Inflammatory macrophage treated with lipopolysaccharide for 4 hours (primary cell): ENCODE data around the gene NEK4.
"Not testable (repeated sequence)": the region's sequence is repeated elsewhere in the genome, so short reads cannot be mapped to it uniquely, and the experiment has no call there.

Experiments
- DNase-seq: peaks from one replicate; pipeline ENCODE4 v3.0.0-alpha.2; 2020

The NEK4 gene

DNA sequence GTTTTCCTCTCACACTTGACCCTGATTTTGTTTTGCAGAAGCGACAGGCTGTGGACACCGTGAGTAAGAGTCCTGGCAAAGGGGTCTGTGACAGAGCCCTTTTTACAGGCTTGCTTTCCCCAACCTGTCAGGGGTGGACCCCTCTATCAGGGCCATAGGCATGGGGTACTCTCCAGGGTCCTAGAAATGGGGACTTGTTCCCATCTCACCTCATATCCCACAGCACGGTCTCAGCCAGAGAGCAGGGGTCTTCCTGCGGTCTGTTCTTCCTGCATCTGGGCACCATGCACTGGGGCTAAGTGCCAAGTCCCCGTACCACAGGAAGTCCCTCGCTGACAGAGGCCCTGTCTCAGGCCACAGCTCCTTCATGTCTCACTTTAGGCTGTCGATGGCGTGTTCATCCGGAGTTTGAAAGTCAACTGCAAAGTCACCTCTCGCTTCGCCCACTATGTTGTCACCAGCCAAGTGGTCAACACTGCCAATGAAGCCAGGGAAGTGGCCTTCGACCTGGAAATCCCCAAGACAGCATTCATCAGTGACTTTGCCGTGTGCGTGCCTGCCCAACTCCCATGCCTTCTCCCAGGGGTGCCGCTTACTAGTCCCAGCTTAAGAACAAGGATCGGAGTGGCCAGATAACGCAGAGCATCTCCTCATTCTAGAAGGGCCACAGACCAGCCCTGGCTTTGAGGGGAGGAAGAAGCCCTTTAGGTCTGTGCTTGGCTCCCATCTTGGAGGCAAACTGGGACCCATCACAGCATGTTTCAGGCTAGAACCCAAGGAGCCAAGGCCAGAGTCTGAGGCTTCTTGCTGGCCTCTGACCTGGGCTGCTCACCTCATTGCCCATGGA, 7.4 kb upstream of the NEK4 start:
- peak; percentile 29 for DNase-seq

DNA sequence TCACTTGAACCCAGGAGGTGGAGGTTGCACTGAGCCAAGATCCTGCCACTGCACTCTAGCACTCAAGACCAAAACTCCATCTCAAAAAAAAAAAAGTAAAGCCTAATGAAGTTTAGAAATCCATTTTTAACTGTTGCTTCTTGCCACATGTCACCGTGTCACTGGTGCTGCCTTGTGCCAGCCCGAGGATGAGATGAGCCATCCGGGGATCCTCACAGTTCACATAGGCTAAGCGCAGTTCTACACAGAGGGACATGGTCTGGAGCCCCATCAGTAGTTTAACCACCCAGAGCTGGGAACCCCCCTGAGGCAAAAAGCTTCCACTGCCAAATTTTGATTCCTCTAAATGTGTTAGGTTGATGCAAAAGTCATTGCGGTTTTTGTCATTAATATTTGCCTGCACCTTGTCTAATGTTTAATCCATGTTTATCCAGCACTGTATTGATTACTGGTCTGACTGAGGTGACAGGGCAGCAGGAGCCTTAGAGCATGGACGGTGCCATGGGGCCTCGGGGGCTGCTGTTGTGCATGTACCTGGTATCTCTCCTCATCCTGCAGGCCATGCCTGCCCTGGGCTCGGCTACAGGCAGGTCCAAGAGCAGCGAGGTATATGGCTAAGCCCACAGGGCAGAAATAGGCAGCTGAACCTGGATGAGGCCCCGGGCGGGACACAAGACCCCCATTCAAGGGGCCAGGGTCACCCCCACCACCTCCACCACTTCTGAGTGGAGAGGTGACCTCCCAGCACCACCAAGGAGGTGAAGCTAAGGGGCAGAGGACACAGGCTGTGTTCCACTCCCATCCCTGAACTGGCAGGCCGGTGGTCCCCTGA, 6.6 kb upstream of the NEK4 start, which contains the start of gene ITIH1:
Gene ITIH1 (plus strand): TSS at position 473 of the 832 bp plus-strand sequence. CDS start 17 bp downstream, at position 490.
- DNase-seq = no peak

DNA sequence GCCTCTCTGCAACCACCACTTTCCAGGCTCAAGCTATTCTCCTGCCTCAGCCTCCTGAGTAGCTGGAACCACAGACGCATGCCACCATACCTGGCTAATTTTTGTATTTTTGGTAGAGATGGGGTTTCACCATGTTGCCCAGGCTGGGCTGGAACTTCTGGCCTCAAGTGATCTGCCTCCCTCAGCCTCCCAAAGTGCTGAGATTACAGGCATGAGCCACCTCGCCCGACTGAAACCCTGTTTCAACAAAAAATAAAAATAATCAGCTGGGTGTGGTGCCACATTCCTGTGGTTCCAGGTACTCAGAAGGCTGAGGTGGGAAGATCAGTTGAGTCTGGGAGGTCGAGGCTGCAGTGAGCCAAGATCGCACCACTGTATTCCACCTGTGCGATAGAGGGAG, 5.7 kb upstream of the NEK4 start:
- DNase-seq = not testable (repeated sequence)

DNA sequence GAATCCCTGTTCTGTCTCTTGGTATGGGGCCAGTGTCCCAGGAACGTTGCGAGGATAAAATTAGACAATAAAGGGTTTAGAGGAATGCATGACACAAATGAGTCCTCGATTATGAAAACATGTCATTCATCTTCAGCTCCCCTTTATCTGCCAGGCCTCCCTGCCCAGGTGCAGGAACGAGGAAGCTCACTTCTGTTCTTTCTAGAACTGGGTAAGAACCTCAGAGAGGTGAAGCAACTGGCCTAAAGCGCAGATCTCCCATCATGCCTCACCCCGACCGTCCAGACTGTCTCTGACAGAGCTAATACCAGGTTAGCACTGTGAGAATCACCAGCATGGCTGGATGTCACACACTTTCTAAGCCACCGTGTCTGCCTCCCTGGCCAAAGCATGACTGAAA, 5.1 kb upstream of the NEK4 start:
- DNase-seq = no peak

DNA sequence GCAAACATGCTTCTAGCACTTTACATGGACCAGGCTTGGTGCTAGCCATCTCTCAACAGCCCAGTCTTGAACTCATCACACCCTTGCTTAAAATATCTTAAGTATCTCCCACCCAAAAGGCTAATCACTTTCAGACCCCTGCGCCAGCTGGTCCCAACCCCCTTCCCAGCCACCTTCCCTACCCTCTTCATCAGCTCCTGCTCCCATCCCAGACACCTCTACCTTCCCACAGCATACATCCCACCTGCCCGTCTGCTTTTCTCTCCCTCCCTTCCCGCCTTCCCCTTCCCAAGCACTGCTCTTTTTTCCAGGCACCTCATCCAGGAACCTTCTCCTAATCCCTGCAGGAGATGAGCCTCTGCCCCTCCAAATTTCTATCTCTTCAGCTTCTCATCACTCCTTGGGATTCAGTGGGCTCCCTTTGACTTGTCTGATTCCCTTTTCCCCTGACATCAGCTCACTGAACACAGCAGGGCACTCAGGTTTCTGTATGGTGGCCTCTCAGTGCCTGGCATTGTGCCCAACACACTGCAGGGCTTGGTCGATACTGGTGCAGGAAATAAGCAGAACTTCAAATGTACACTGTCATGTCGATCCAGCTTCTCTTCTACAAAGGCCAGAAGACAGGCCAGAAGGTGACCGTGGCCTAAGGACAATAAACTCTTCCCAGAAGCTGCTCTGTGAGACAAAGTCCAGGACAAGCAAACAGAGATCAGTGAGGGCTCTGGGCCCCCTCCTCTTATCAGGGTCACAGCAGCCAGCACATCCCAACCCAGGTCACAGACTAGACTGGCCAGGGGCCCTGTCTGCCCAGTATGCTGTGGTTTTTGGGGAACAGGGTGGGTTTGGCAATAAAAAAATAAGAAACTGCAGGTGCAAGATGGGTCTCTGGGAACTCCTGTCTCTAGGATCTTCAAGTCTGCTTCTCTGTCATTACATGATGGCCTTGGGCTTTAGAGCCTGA, 4.4 kb upstream of the NEK4 start:
- DNase-seq = peak; percentile 13

DNA sequence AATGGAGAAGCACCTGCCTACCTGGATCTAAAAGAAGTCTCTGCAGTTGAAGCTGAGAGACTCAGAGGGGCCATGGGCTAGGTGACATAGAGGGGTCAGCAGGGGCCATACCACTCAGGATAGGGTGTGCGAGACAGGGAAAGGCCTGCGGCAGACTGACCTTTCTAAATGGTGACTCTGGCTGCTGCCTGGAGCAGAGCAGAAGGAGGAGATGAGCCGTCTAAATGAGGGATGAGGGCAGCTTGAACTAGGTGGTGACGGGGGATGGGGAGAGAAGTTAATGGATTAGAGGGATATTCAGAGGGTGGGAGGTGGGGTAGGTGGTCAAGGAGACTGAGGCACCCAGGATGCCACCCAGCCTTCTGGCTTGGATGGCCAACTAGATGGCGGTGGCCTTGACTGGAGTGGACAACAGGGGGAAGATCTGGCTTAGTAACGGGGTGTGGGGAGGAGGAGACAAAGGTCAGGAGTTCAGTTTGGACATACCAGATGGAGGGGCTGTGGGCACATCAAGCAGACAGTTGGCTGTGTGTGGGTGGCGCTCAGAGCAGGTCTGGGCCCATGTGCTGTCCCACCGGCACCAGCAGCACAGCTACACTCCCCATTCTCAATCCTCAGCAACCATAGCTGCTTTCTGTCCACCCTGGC, 3.5 kb upstream of the NEK4 start:
- DNase-seq = no peak

DNA sequence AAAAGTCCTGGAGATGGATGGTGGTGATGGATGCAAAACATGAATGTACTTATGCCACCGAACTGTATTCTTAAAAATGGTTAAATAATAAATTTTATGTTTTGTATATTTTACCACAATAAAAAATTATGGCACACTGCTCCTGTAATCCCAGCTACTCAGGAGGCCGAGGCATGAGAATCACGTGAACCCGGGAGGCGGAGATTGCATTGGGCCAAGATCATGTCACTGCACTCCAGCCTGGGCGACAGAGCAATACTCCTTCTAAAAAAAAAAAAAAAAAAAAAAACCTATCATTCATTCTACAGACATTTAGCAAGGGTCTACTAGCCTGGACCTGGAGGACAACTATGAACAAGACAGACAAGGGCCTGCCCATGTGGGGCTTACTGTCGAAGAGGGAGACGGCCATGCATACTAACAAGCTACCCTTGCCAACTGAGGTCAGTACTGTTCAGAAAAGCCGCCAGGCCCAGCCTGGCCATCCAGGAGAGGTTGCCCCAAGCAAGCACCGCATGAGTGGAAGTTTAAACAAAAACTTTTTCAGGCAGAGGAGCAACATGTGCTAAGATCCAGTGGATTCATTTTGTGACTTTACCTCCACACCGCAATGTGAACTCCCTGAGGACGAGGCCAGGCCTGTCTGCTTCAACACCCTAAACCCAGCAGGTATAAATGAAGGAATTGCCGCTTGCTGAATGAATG, 2.8 kb upstream of the NEK4 start:
- DNase-seq = no peak

DNA sequence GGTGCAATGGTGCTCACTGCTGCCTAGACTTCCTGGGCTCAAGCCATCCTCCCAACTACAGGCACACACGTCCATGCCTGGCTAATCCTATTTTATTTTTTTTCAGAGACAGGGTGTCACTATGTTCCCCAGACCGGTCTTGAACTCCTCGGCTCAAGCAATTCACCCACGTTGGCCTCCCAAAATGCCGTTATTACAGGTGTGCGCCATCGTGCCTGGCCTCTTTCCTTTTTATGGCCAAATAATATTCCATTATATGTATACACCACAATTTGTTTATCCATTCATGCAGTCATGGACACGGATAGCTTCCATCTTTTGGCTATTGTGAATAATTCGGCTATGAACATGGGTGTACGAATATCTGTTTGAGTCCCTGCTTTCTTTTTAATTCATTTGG, 962 bp upstream of the NEK4 start:
- DNase-seq = no peak

DNA sequence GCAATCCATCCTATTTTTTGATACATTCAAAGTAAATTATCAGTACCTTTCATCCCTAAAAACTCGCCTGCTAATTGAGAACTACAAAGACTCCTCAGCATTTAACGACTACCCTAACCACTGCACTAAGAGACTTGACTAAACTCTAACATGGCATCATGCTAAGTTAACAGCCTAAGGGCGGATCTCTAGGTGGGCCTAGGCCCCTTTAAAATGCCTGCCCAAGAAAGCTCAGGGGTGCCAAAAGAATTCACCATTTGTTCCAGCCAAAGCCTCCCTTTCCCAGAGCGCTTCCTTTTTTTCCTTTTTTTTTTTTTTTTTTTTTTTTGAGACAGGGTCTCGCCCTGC, 568 bp upstream of the NEK4 start:
- no peak for DNase-seq

DNA sequence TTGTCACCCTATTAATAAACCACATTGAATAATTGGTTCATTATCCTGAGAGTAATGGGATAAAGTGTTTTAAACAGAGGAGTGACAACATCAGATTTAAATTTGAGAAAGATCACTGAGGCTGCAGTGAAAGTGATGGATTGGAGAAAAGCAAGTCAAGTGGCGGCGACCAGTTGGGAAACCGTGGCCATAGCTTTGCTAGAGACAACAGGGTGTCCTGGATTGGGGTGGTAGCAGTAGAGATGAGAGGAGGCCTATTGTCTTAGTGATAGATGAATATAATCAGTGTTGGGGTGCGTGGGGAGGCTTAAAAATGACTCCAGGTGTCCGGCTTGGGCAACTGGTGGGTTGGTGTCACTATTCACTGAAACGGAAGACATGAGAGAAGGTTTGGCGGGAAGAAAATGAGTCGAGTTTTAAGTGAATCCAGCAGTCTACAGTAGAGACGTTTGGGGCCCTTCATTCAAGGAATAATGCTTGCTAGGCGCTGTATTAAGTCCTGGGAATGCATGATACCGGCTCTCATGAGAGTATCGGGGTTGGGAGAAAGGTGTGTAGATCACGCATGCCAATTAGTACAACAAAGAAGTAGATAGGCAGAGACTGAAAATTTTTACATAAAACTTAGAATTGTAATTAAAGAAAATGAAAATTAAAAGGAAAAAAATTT, 819 bp downstream of the NEK4 start:
- DNase-seq = no peak

DNA sequence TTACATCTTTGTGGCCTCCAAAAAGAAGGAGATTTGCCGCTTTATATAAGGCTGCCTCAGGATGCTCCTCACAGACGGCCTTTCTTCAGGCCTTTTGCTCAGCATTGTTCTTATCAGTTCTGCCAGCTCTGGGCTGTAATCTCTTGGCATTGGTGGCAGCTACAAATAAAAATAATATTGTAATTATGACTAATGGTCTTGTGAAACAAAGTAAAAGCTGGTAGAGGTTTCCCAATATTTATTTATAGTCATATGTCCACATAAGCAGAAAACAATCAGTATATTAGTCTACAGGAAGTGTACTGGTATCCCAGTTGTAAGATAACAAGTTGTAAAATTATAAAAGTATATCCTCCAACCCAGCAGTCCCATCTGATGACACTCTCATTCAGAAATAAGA, 7.3 kb downstream of the NEK4 start:
- peak; percentile 74 for DNase-seq

DNA sequence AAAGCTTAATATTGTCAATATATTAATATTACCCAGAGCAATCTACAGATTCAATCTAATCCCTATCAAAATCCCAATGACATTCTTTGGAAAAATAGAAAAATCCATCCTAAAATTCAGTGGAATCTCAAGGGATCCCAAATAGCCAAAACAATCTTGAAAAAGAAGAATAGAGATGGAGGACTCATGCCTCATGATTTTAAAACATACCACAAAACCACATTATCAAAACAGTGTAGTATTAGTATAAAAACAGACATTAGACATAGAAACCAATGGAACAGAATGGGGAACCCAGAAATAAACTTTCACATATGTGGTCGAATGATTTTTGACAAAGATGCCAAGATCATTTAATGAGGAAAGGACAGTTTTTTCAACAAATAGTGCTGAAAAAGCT, 14.6 kb downstream of the NEK4 start:
- no peak for DNase-seq

DNA sequence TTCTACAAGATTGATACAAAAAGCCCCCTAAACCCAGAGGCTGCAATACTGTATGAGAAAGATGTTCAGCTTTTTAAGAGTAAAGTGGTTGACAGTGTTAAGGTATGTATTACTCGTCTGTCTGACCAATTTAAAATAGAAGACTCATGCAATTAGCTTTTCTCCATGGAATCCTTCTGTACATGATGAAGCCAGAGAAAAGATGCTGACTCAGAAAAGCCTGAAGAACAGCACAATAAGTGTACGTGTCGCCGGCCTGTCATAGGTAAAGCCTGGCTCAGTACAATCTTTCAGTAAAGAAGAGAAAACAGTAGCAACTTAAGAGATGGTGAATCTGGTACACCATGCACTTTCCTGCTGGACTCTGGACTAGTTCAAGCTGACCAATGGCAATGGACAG, 16.4 kb downstream of the NEK4 start:
- DNase-seq = no peak

DNA sequence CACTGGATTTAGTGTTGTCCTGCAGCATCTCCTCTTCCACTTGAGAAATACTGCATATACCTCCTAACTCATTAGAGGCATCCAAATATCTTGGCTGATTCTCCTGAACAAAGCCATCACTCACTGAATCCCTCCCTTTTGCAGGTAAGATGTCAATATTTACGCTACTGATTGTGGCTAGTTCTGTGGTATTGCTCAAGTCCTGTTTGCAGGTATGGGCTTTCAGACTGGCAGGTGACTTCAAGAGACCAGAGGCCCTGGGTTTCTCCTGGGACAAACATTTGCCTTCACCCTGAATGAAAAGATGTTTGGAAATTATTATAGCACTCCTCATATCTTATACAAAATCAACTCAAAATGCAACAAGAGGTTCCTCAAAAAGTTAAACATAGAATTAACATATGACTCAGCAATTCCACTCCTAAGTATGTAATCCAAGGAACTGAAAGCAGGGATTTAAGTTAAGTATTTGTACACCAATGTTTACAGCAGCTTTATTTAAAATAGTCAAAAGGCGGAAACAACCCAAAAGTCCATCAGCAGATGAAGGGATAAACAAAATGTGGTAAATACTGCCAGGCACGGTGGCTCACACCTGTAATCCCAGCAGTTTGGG, 18.6 kb downstream of the NEK4 start:
- DNase-seq = peak; percentile 88

DNA sequence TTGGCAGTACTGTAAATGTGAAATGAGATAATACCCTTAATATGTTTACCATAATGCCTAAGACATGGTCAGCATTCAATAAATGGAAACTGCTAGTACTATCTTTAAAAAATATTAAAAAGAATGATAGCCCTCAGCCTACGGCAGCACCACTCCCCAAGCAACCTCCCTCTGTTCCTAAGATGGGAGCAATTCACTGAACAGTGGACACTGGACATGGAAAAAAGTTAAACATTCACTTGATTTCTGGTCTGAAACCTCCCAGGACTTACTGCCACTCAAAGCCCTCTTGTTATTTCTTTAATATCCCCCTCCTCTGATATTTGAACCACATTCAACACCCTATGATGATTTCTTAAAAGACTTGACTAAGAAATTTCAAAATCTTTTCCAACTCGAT, 27.0 kb downstream of the NEK4 start:
- no peak for DNase-seq

DNA sequence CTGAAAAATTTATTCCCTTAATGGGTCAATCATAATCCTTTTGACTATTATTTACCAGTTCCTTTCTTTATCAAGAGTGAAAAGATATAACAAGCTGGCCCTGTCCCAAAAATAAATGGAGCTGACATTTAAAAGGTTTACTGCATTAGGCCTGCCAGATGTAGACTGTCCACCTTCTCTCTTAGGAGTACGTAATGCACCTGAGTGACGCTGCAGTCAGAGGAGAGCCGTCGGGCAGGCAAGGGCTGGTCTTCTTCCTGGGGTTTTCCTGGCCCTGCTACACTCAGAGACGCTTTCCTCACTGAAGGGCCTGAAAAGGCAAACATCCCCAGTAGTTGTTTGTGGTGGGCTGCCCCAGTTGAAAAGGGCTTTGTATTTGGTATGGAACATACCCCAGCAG, 27.6 kb downstream of the NEK4 start:
- DNase-seq = no peak

DNA sequence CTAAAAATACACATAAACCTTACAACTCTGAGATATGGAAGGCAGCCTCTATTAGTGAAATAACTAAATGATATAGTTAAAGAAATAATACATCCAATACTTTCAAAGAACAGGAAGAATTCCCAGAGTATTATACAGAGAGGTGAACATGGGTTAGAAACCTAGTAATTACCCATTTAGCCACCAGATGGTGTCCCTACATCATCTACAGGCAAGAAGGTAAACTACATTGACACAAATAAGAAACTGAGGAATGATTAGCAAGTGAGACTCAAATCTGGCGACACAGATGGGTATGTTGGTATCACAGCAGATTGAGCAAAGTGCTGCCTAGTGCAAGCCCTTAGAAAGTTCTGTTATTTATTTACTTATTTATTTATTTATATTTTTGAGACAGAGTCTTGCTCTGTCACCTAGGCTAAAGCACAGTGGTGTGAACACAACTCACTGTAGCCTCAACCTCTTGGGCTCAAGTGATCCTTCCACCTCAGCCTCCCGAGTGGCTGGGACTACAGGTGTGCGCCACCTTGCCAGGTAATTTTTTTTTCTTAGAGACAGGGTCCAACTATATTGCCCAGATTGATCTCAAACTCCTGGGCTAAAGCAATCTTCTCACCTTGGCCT, 28.2 kb downstream of the NEK4 start:
- peak; percentile 37 for DNase-seq

DNA sequence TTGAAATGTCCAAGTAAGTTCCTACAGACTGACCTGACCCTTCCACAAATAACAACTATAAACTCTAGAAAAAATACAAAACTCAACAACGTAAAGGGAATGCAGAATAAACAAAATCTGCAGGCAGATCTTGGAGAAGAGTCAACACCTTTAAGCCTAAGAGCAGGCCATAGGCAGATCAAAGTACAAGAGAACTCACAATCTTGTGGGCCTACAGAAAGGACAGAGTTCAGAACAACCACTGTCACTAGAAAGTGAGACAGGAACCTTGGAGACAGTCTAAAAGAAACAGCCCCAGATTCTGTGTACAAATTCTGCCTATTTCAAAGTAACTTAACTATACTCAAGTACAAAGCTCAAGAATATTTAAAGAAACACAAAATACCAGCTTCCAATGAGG, 31.0 kb downstream of the NEK4 start:
- no peak for DNase-seq

DNA sequence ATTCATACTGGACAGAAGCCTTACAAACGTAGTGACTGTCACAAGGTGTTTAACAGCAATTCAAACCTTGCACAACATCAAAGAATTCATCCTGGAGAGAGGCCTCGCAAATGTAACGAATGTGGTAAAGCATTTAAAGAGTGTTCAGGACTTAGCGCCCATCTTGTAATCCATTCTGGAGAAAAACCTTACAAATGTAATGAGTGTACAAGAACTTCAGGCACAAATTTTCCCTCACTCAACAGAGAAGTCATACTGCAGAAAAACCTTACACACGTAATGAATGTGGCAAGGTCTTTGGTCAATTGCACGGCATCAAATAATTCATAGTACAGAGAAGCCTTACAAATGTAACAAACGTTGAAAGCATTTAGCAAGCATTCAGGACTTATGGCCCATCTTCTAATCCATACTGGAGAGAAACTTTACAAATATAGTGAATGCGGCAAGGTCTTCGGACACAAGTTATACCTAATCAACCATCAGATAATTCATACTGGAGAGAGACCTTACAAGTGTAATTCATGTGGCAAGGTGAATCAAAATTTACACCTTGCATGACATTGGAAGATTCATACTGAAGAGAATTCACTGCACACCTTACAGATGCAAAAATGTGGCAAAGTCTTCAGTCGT, 37.4 kb downstream of the NEK4 start:
- DNase-seq = no peak

DNA sequence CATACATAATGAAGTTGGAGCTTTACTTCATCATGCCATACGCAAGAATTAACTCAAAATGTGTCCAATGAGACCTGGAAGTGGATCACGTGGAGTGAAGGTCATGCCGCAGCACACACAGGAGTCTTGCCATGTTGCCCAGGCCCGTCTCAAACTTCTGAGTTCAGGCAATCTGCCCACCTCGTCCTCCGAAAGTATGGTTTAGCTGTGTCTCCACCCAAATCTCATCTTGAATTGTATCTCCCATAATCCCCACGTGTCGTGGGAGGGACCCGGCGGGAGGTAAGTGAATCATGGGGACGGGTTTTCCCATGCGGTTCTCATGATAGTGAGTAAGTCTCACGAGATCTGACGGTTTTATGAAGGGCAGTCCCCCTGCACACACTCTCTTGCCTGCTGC, 39.1 kb downstream of the NEK4 start:
- DNase-seq = no peak
